Mammary epithelial cell (primary cell): Measurements from ENCODE around the gene KRTAP29-1.

Experiments
- CTCF ChIP-seq, 2 donors: IDR thresholded peaks in 1 of 2; conservative IDR thresholded peaks in 1 of 2; 2 replicates each; pipeline ENCODE4 v1.5.1; 2011 to 2012; ENCODE audit warnings: inconsistent platforms in 2 of 2, low read length in 2 of 2, mild to moderate bottlenecking in 2 of 2, control low read depth in 1 of 2, low read depth in 1 of 2; ENCODE audit not compliant: insufficient read depth in 1 of 2; ENCODE audit errors: extremely low read depth in 1 of 2
- EZH2 ChIP-seq: IDR thresholded peaks from 2 replicates; pipeline ENCODE4 v1.6.1; 2012; ENCODE audit warnings: low read length, inconsistent platforms, borderline replicate concordance

GRCh38 chr17:41294016-41294415 is 8.6 kb downstream of the KRTAP29-1 start:
- no peak for TF ChIP-seq CTCF (conservative IDR thresholded peaks at IDR 0.05 in 1 of 2, IDR thresholded peaks at IDR 0.05 in 1 of 2; ENCODE audit: extremely low read depth in 1 of 2, insufficient read depth in 1 of 2, low read depth in 1 of 2, low read length in 2 of 2)
- TF ChIP-seq EZH2: no peak
